Spleen (tissue), 11 donors: ENCODE data around the gene ERBB4. TPM values are rescaled to one million over a fixed set of nuclear protein-coding genes. Genes with fewer than 3 reads are reported as not detected.

ENCODE experiments used
- DNase-seq: peaks from one replicate; pipeline ENCODE4 v3.0.0-alpha.2; 2020
- H3K27ac ChIP-seq, 8 donors: fragments of 200-600 bp; sonication (generic) in 7 of 8; 1 replicate in 4 of 8; 2 replicates in 4 of 8; pipeline versions ENCODE4 v1.5.0 to v1.8.0; 2016 to 2021; ENCODE audit warnings: inconsistent platforms in 4 of 8, mild to moderate bottlenecking in 4 of 8, moderate library complexity in 1 of 8
- H3K27me3 ChIP-seq, 7 donors: fragments of 200-600 bp; sonication (generic) in 6 of 7; replicated peaks in 1 of 7; 1 replicate in 4 of 7; 2 replicates in 3 of 7; pipeline versions ENCODE4 v1.5.0 to v1.8.0; 2016 to 2021; ENCODE audit warnings: inconsistent platforms in 3 of 7, mild to moderate bottlenecking in 1 of 7
- H3K36me3 ChIP-seq, 6 donors: fragments of 200-600 bp; sonication (generic) in 5 of 6; 1 replicate in 4 of 6; 2 replicates in 2 of 6; pipeline versions ENCODE4 v1.5.0 to v1.8.0; 2016 to 2021; ENCODE audit warnings: inconsistent platforms in 2 of 6
- H3K4me1 ChIP-seq, 6 donors: fragments of 200-600 bp; sonication (generic) in 5 of 6; 1 replicate in 3 of 6; 2 replicates in 3 of 6; pipeline versions ENCODE4 v1.5.0 to v1.8.0; 2016 to 2021; ENCODE audit warnings: inconsistent platforms in 3 of 6
- H3K4me3 ChIP-seq, 8 donors: fragments of 200-600 bp; sonication (generic) in 7 of 8; 1 replicate in 4 of 8; 2 replicates in 4 of 8; pipeline versions ENCODE4 v1.5.0 to v1.8.0; 2016 to 2021; ENCODE audit warnings: inconsistent platforms in 4 of 8, mild to moderate bottlenecking in 4 of 8, moderate library complexity in 2 of 8
- H3K9me3 ChIP-seq, 8 donors: fragments of 200-600 bp; sonication (generic) in 7 of 8; 1 replicate in 4 of 8; 2 replicates in 4 of 8; pipeline versions ENCODE4 v1.5.0 to v1.8.0; 2016 to 2021; ENCODE audit warnings: inconsistent platforms in 4 of 8
- CTCF ChIP-seq, 11 experiments: fragments of 200-600 bp in 7 of 11; fragments of 450-650 bp in 4 of 11; sonication (generic) in 4 of 11; IDR thresholded peaks in 8 of 11; conservative IDR thresholded peaks in 3 of 11; 1 replicate in 7 of 11; 2 replicates in 4 of 11; pipeline versions ENCODE4 v1.4.0 to v1.8.0; 2016 to 2021; ENCODE audit warnings: antibody characterized with exemption in 11 of 11, inconsistent platforms in 4 of 11, mild to moderate bottlenecking in 1 of 11
- POLR2A ChIP-seq, 3 donors: fragments of 450-650 bp; IDR thresholded peaks; one replicate each; pipeline ENCODE4 v1.5.1; 2017; ENCODE audit warnings: antibody characterized with exemption in 3 of 3, mild to moderate bottlenecking in 1 of 3
- POLR2AphosphoS5 ChIP-seq, 3 donors: sonication (generic); formaldehyde crosslinking; IDR thresholded peaks; one replicate each; pipeline ENCODE4 v1.5.1; 2017; ENCODE audit warnings: antibody characterized with exemption in 3 of 3
- WGBS, 5 donors: extraction: QIAGEN DNeasy Blood & Tissue Kit in 3 of 5; methylation state at CpG; one replicate each; pipeline versions ENCODE4 v1.1.5 to v1.1.7; 2013 to 2018; 5-methylcytosine and 5-hydroxymethylcytosine counted together
- intact Hi-C: fragments of 100-400 bp; cut with DNase I; formaldehyde crosslinking; loops from one replicate; pipeline ENCODE4 v1.15.0; 2023; ENCODE audit warnings: low total_unique reads
- polyA plus RNA-seq, 3 donors: library from polyadenylated mRNA; stranded (reverse); fragments of 200-250 nt; gene quantifications; one replicate each; pipeline ENCODE4 v1.2.1, GENCODE V29; 2013
- total RNA-seq, 7 donors: library from RNA; depleted of rRNA in 3 of 7; stranded (reverse); fragments of >200 nt in 3 of 7; fragmentation: NEBNext Ultra II Directional in 4 of 7; extraction: Animal tissue kit (Norgen Biotek cat#: 25700) in 4 of 7; gene quantifications; one replicate each; pipeline versions ENCODE4 v1.1.0 to v1.2.1, GENCODE V29; 2016 to 2021
- donor health status: healthy with polysubstance abuse.
- donor health status: DM: no; HTN: no; CAD: no; lungs with moderate emphysema.
- donor health status: DM: no; HTN: no; CAD: no.
- donor health status: Bipolar disorder and iron deficiency.
- donor health status: healthy.
- donor health status: DM: no; HTN: no; CAD: no.
- donor health status: DM: yes; HTN: yes; CAD: no.

The ERBB4 gene
- total and polyA plus RNA-seq, 10 donors: under 0.01 to 1.4 (median 0.35) TPM

GRCh38 chr2:211494536-211494935 lies 1044.1 kb downstream of the ERBB4 start:
- no peaks in the 10 kb centered on the region for H3K9me3 ChIP-seq
- no peaks in the 10 kb centered on the region for H3K27me3 ChIP-seq
- DNase-seq: no peak
- H3K4me3 ChIP-seq: no peak overlapping the region
- intact Hi-C loops: no loop called here
- TF ChIP-seq POLR2AphosphoS5 (IDR thresholded peaks at IDR 0.05) (no peak), CTCF (IDR thresholded peaks at IDR 0.05 in 8 of 11, conservative IDR thresholded peaks at IDR 0.05 in 3 of 11) (no peak), POLR2A (IDR thresholded peaks at IDR 0.05) (no peak)
- no peaks in the 10 kb centered on the region for H3K36me3 ChIP-seq
- no peak overlapping the region for H3K27ac ChIP-seq
- 50 to 63% (median 55%) methylated on average over 3 of the region's 3 CpGs for WGBS, 5 donors
- H3K4me1 ChIP-seq: no peaks in the 10 kb centered on the region

- intact Hi-C loops: no loop called here
- Histone ChIP-seq H3K4me1 (no peaks in the 10 kb centered on the region), H3K36me3 (no peaks in the 10 kb centered on the region), H3K4me3 (no peak overlapping the region), H3K27me3 (no peaks in the 10 kb centered on the region), H3K27ac (no peak overlapping the region), H3K9me3 (no peaks in the 10 kb centered on the region)
- no peak for TF ChIP-seq CTCF (IDR thresholded peaks at IDR 0.05 in 8 of 11, conservative IDR thresholded peaks at IDR 0.05 in 3 of 11)
- no peak for TF ChIP-seq POLR2A (IDR thresholded peaks at IDR 0.05)
- TF ChIP-seq POLR2AphosphoS5 (IDR thresholded peaks at IDR 0.05): no peak
- WGBS, 5 donors: 81 to 94% (median 90%) methylated on average over 8 of the region's 8 CpGs
- DNase-seq: no peak
Observed at GRCh38 chr2:211494085-211494484, 1044.5 kb downstream of the ERBB4 start.

- H3K9me3 ChIP-seq: no peaks in the 10 kb centered on the region
- H3K27me3 ChIP-seq: no peaks in the 10 kb centered on the region
- no peak for TF ChIP-seq POLR2A (IDR thresholded peaks at IDR 0.05)
- TF ChIP-seq POLR2AphosphoS5 (IDR thresholded peaks at IDR 0.05): no peak
- TF ChIP-seq CTCF (IDR thresholded peaks at IDR 0.05 in 8 of 11, conservative IDR thresholded peaks at IDR 0.05 in 3 of 11): no peak
- H3K4me1 ChIP-seq: no peaks in the 10 kb centered on the region
- intact Hi-C loops: no loop called here
- no peak overlapping the region for H3K27ac ChIP-seq
- no peaks in the 10 kb centered on the region for H3K36me3 ChIP-seq
- DNase-seq: no peak
- WGBS, 5 donors: 73 to 92% (median 83%) methylated on average over 2 of the region's 2 CpGs
- no peak overlapping the region for H3K4me3 ChIP-seq
Observed at GRCh38 chr2:211487733-211488132, 1050.9 kb downstream of the ERBB4 start.

- intact Hi-C loops: no loop called here
- WGBS, 5 donors: 64 to 86% (median 72%) methylated on average over 3 of the region's 3 CpGs
- no peak for TF ChIP-seq CTCF (IDR thresholded peaks at IDR 0.05 in 8 of 11, conservative IDR thresholded peaks at IDR 0.05 in 3 of 11)
- no peak for TF ChIP-seq POLR2AphosphoS5 (IDR thresholded peaks at IDR 0.05)
- TF ChIP-seq POLR2A (IDR thresholded peaks at IDR 0.05): no peak
- H3K9me3 ChIP-seq: no peaks in the 10 kb centered on the region
- no peak overlapping the region for H3K27ac ChIP-seq
- no peak for DNase-seq
- H3K4me1 ChIP-seq: no peaks in the 10 kb centered on the region
- H3K36me3 ChIP-seq: no peaks in the 10 kb centered on the region
- H3K27me3 ChIP-seq: no peaks in the 10 kb centered on the region
- H3K4me3 ChIP-seq: no peak overlapping the region
Observed at GRCh38 chr2:211479536-211480150, 1059.0 kb downstream of the ERBB4 start.
